Measurements from ENCODE around the gene DEPDC5.

- TF ChIP-seq EZH2phosphoT487 (IDR thresholded peaks at IDR 0.05; ENCODE audit: insufficient read depth, low read depth), result no peak
- no peak for TF ChIP-seq EZH2 (IDR thresholded peaks at IDR 0.05; ENCODE audit: insufficient read depth, poor library complexity, severe bottlenecking)
Measured at GRCh38 chr22:31739795-31740201, 14.0 kb upstream of the DEPDC5 start.

All from GM23248 (cell line).